Heart right ventricle (tissue), 16 donors: ENCODE measurements around the gene FEV. TPM values are rescaled to one million over a fixed set of nuclear protein-coding genes. Genes with fewer than 3 reads are reported as not detected.

Source experiments
- ATAC-seq, 8 donors: fragments of 200-7000 bp; cut with Tn5 transposase; one replicate each; pipeline ENCODE4 v1.9.1; 2020; ENCODE audit warnings: mild to moderate bottlenecking in 8 of 8, moderate library complexity in 8 of 8, moderate number of reproducible peaks in 1 of 8
- DNase-seq, 2 donors: peaks; one replicate each; pipeline ENCODE4 v3.0.0-alpha.2; 2020
- H3K27ac ChIP-seq, 10 donors: fragments of 200-600 bp; sonication (generic) in 2 of 10; one replicate each; pipeline versions ENCODE4 v1.5.0 to v1.8.0; 2020 to 2022; ENCODE audit warnings: mild to moderate bottlenecking in 3 of 10
- H3K27me3 ChIP-seq, 7 donors: fragments of 200-600 bp; one replicate each; pipeline ENCODE4 v1.8.0; 2021 to 2022; ENCODE audit warnings: mild to moderate bottlenecking in 2 of 7
- H3K36me3 ChIP-seq, 9 donors: fragments of 200-600 bp; sonication (generic) in 1 of 9; one replicate each; pipeline versions ENCODE4 v1.5.0 to v1.8.0; 2020 to 2022; ENCODE audit warnings: mild to moderate bottlenecking in 2 of 9
- H3K4me1 ChIP-seq, 9 donors: fragments of 200-600 bp; sonication (generic) in 1 of 9; one replicate each; pipeline versions ENCODE4 v1.5.0 to v1.8.0; 2020 to 2022; ENCODE audit warnings: mild to moderate bottlenecking in 4 of 9
- H3K4me3 ChIP-seq, 10 donors: fragments of 200-600 bp; sonication (generic) in 2 of 10; one replicate each; pipeline versions ENCODE4 v1.5.0 to v1.8.0; 2020 to 2022; ENCODE audit warnings: mild to moderate bottlenecking in 7 of 10, moderate library complexity in 2 of 10
- H3K9me3 ChIP-seq, 11 donors: fragments of 200-600 bp in 10 of 11; sonication (generic) in 2 of 11; one replicate each; pipeline versions ENCODE4 v1.5.0 to v1.8.0; 2013 to 2022; ENCODE audit warnings: mild to moderate bottlenecking in 2 of 11, control low read depth in 1 of 11, moderate library complexity in 1 of 11
- WGBS, 2 donors: extraction: QIAGEN DNeasy Blood & Tissue Kit; methylation state at CpG; one replicate each; pipeline ENCODE4 v1.1.7; 2013; ENCODE audit warnings: inconsistent platforms in 1 of 2; 5-methylcytosine and 5-hydroxymethylcytosine counted together
- intact Hi-C, 10 donors: fragments of 100-400 bp; cut with DNase I; formaldehyde crosslinking; loops; one replicate each; pipeline versions ENCODE4 v1.11.1 to v1.14.2; 2022
- polyA plus RNA-seq, 2 donors: library from polyadenylated mRNA; stranded (reverse); fragments of 200-250 nt; gene quantifications; one replicate each; pipeline ENCODE4 v1.2.3, GENCODE V29; 2013
- total RNA-seq, 10 donors: library from RNA; stranded (reverse); fragmentation: NEBNext Ultra II Directional in 3 of 10; extraction: Animal tissue kit (Norgen Biotek cat#: 25700) in 3 of 10; gene quantifications; one replicate each; pipeline versions ENCODE4 v1.2.1 to v1.2.4, GENCODE V29; 2021 to 2023
- TF ChIP-seq, protein P1 (sequence below), 9 donors: fragments of 200-600 bp; sonication (generic) in 2 of 9; IDR thresholded peaks; one replicate each; pipeline versions ENCODE4 v1.5.0 to v1.8.0; 2021 to 2022; ENCODE audit warnings: antibody characterized with exemption in 9 of 9, mild to moderate bottlenecking in 5 of 9, moderate library complexity in 1 of 9
- donor health status: Arrhythmogenic right ventricular cardiomyopathy.
- donor health status: ischemic (EF 13 %, LVEDD 7.1; RV severe dilation, severe dysfunction).
- donor health status: healthy with polysubstance abuse.
- donor health status: DM: no; HTN: yes; CAD: no.
- donor health status: DM: no; HTN: no; CAD: no.
- donor health status: ischemic (EF 25% LVEDD 6.9; RV normal size, moderate dysfunction).
- donor health status: ischemic (EF 25% LVEDD 5.7; RV mildly dilated, moderate dysfunction).
- donor health status: healthy.
- donor health status: DM: yes; HTN: yes; CAD: no.
- donor health status: Ischemic cardiomyopathy.
- donor health status: ischemic (EF 35%, LVEDD 5.7; RV mildly dilated, moderate dysfunction).
- donor health status: nonischemic (EF 11% LVEDD 7.7; RV severe dilation, severe dysfunction).
- donor health status: DM: yes; HTN: yes; CAD: no.
- donor health status: PGD.
- donor health status: ischemic (EF 29% LVEDD 5.4; RV normal size, mild dysfunction).
- donor health status: nonischemic (EF 23%, LVEDD 6.1; RV moderate dilation, normal function).

Gene FEV
- total and polyA plus RNA-seq, 12 donors: not detected

DNA sequence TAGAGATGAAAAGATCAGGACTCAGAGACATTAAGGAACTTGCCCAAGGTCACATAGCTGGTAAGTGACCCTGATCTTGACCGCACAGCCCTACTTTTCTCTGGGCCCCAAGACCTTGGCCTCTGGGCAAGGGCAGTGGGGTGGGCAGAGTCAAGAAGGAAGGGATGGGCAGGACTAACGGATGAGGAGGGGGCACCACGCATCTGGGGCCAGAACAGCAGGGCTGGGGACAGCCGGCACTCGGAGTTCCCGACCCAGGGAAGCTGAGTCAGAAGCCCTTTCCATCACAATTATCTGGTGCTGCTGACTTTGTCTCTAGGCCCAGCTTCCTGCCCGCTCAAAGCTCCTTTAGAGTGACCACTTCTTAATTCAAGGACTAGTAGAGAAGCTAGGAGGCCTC is 42.0 kb upstream of the FEV start:
- no peak for DNase-seq
- Histone ChIP-seq H3K27ac (no peak overlapping the region), H3K4me3 (no peak overlapping the region), H3K36me3 (no peaks in the 10 kb centered on the region), H3K27me3 (peaks cover 0 to 44% (median 22%) of the 10 kb centered on the region in 7 donors), H3K9me3 (no peaks in the 10 kb centered on the region), H3K4me1 (no peaks in the 10 kb centered on the region)
- TF ChIP-seq, protein P1, sequence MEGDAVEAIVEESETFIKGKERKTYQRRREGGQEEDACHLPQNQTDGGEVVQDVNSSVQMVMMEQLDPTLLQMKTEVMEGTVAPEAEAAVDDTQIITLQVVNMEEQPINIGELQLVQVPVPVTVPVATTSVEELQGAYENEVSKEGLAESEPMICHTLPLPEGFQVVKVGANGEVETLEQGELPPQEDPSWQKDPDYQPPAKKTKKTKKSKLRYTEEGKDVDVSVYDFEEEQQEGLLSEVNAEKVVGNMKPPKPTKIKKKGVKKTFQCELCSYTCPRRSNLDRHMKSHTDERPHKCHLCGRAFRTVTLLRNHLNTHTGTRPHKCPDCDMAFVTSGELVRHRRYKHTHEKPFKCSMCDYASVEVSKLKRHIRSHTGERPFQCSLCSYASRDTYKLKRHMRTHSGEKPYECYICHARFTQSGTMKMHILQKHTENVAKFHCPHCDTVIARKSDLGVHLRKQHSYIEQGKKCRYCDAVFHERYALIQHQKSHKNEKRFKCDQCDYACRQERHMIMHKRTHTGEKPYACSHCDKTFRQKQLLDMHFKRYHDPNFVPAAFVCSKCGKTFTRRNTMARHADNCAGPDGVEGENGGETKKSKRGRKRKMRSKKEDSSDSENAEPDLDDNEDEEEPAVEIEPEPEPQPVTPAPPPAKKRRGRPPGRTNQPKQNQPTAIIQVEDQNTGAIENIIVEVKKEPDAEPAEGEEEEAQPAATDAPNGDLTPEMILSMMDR (IDR thresholded peaks at IDR 0.05): no peak
- intact Hi-C loops: loop anchor here in 1 of 10 donors (10.0 kb wide), 1 partner anchor 128 kb away; no protein-coding TSS in a partner anchor
- ATAC-seq: no peak
- 71 to 73% methylated on average over 7 of the region's 7 CpGs for WGBS, 2 donors

DNA sequence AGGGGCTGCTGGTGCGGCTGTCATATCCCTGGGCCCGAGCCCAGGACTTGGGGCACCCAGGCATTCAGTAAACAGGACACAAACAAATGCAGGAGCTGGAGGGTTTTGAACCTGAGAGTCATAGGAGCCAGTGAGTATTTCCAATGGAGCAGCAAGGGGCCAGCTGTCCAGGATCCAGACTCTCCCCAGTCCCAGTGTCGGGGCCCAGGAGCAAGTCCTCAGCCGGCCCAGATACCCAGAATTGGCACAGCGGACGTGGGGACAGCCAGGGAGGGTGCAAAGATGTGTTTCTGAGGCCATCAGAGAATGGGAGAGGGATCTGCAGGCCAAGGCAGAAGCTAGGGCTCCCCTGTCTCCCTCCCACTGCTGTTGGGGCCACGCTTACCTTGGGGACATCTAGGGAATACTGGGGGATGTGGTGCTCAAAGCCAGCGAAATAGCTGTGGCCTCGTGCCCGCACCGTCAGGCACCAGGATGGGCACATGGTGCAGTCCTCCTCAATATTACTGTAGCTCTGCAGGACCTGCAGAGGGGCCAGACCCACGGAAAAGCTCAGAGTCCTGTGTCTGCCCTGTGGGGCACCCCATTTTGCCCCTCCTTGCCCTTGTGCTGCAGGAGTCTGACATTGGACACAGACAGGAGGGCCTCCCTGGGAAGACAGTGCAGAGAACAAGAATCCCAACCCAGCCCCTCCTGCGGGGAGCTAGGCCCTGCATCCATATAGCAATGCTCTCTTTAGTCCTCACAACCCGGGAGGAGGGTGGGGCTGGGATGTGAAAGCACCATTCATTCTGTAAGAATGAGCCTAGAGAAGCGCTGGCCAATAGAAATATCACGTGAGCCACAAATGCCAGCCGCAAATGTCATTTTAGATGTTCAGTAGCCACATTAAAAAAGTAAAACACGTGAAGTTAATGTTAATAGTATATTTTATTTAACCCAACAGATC is 40.9 kb upstream of the FEV start:
- TF ChIP-seq, protein P1 (IDR thresholded peaks at IDR 0.05): no peak
- H3K27me3 ChIP-seq: peaks cover 0 to 40% (median 20%) of the 10 kb centered on the region in 7 donors
- no peaks in the 10 kb centered on the region for H3K36me3 ChIP-seq
- no peaks in the 10 kb centered on the region for H3K4me1 ChIP-seq
- DNase-seq (no peak), ATAC-seq (no peak)
- no peaks in the 10 kb centered on the region for H3K9me3 ChIP-seq
- no peak overlapping the region for H3K4me3 ChIP-seq
- intact Hi-C loops: loop anchor here in 1 of 10 donors (10.0 kb wide), 1 partner anchor 129 kb away; no protein-coding TSS in a partner anchor
- H3K27ac ChIP-seq: no peak overlapping the region
- 81 to 86% methylated on average over 18 of the region's 18 CpGs for WGBS, 2 donors

DNA sequence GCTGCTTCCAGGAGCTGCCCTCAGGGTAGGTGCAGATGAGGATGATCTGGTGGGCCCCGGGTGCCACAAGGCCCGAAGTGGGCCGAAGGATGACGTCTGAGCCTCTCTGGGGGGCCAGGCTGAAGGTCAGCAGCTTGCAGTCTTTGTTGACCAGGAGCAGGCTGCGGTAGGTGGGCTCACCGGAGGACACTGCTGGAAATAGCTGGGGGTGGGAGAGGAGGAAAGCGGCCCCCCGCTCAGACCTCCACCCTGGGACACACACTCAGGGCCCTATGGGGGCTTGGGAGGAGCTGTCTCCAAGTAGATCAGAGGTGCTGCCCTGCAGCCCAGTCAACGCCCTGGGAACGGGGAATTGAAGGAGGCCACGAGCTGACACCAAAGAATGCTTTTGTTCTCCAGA is 39.1 kb upstream of the FEV start:
- Histone ChIP-seq H3K4me1 (no peaks in the 10 kb centered on the region), H3K36me3 (no peaks in the 10 kb centered on the region), H3K9me3 (no peaks in the 10 kb centered on the region), H3K4me3 (no peak overlapping the region), H3K27ac (no peak overlapping the region), H3K27me3 (peaks cover 0 to 30% (median 7%) of the 10 kb centered on the region in 7 donors)
- 68 to 73% methylated on average over 11 of the region's 11 CpGs for WGBS, 2 donors
- intact Hi-C loops: loop anchor here in 1 of 10 donors (10.0 kb wide), 1 partner anchor 131 kb away; no protein-coding TSS in a partner anchor
- DNase-seq (no peak), ATAC-seq (no peak)
- TF ChIP-seq, protein P1 (IDR thresholded peaks at IDR 0.05): no peak

DNA sequence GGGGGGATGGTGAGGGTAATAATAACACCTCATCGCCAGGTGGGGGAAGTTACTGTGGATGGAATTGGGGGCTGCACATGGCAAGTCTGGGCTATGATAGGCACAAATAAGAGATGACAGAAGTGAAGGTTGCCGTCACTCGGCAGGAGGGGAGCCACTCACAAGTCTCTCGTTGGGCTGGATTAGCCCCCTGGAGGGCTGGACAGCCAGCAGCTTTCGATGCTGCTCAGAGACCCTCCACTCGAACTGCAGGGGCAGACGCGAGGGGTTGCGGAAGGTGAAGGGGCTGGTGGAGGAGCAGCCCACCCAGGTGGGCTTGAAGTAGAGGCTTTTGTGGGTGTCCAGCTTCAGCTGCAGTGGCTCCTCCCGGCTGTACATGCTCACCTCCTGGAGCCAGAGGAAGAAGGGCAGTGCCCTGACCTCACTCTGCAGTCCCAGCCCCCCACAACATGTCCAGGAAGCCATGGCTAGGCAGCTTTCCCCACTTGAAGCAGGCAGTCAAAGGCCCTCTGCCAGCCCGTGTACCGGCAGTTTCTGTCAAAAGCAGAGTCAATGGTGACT is 38.1 kb upstream of the FEV start:
- Histone ChIP-seq H3K4me1 (no peaks in the 10 kb centered on the region), H3K27ac (no peak overlapping the region), H3K4me3 (no peak overlapping the region), H3K36me3 (no peaks in the 10 kb centered on the region), H3K9me3 (no peaks in the 10 kb centered on the region), H3K27me3 (peaks cover 0 to 37% (median 8%) of the 10 kb centered on the region in 7 donors)
- no peak for DNase-seq
- TF ChIP-seq, protein P1 (IDR thresholded peaks at IDR 0.05): no peak
- no peak for ATAC-seq
- intact Hi-C loops: loop anchor here in 1 of 10 donors (10.0 kb wide), 1 partner anchor 132 kb away; no protein-coding TSS in a partner anchor
- WGBS, 2 donors: 72 to 73% methylated on average over 12 of the region's 12 CpGs
